ENCODE results near the gene CPNE9. TPM values are rescaled to one million over a fixed set of nuclear protein-coding genes. Genes with fewer than 3 reads are reported as not detected.

The CPNE9 gene
- total RNA-seq, 1 donor from 2014 or later: 0.20 TPM

DNA sequence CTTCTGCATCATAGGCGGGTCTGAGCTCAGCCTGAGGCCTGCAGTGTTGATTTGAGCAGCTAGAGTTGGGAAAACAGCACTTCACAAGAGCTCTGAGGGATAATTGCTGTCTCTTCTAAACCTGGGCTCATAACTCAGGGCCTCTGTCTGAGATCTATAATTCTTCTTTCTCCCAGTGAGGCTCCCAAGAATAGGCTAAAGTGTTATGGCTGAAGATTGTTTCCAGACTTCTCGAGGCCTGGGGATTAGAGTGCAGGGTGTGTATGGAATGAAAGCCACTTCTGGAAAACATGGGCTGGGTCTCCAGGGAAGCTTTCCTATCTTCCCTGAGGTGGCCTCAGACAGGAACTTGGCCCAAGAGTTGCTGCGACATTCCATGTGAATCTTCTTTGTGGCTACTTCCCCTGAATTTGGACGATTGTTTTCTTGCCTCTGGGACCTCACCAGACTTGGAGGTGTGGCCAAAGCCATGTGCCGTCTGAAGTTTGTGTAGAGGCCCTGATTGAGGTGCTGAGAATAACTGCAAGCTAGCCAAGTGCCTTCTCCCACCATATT lies 27.8 kb upstream of the CPNE9 start:
- ChIA-PET POLR2A (interaction anchor here (0.6 kb wide), 1 partner anchor 240 kb away, joined by 3 read pairs; no protein-coding TSS in a partner anchor), CTCF (no interaction called here)
- no peak for ATAC-seq (ENCODE audit: low read depth)
- peaks cover 98% of the 10 kb centered on the region for H3K36me3 Mint-ChIP-seq (ENCODE audit: low read depth)
- H3K27me3 Mint-ChIP-seq: no peaks in the 10 kb centered on the region
- H3K27ac Mint-ChIP-seq: no peak overlapping the region
- H3K4me3 Mint-ChIP-seq: no peak overlapping the region
- TF ChIP-seq, protein P1, sequence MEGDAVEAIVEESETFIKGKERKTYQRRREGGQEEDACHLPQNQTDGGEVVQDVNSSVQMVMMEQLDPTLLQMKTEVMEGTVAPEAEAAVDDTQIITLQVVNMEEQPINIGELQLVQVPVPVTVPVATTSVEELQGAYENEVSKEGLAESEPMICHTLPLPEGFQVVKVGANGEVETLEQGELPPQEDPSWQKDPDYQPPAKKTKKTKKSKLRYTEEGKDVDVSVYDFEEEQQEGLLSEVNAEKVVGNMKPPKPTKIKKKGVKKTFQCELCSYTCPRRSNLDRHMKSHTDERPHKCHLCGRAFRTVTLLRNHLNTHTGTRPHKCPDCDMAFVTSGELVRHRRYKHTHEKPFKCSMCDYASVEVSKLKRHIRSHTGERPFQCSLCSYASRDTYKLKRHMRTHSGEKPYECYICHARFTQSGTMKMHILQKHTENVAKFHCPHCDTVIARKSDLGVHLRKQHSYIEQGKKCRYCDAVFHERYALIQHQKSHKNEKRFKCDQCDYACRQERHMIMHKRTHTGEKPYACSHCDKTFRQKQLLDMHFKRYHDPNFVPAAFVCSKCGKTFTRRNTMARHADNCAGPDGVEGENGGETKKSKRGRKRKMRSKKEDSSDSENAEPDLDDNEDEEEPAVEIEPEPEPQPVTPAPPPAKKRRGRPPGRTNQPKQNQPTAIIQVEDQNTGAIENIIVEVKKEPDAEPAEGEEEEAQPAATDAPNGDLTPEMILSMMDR (IDR thresholded peaks at IDR 0.05): no peak
- intact Hi-C loops (cut with micrococcal nuclease): no loop called here
- H3K4me1 Mint-ChIP-seq: no peaks in the 10 kb centered on the region
- DNase-seq: no peak
- H3K9me3 Mint-ChIP-seq: no peaks in the 10 kb centered on the region

DNA sequence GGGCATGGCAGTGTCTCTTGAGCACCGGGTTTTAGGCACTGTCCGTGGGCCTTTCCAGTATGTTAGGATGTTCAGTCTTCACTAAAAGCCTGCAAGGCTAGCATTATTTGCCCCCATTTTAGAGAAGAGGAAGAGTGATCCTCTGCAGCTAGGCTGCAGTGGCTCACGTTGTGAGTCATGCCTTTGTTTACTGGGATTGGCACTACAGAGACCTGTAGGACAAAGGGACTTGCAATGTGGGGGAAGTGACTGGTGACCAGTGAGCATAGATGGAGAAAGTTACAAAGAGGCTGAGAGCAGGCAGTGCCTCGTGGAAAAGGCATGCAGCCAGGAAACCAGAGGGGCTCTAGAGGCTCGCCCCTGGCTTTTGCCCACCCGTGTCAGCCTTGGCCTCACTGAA lies 26.8 kb upstream of the CPNE9 start:
- H3K4me1 Mint-ChIP-seq: no peaks in the 10 kb centered on the region
- no peak overlapping the region for H3K27ac Mint-ChIP-seq
- peaks cover 98% of the 10 kb centered on the region for H3K36me3 Mint-ChIP-seq (ENCODE audit: low read depth)
- intact Hi-C loops (cut with micrococcal nuclease): no loop called here
- ChIA-PET POLR2A (no interaction called here), CTCF (no interaction called here)
- no peak overlapping the region for H3K4me3 Mint-ChIP-seq
- no peak for ATAC-seq (ENCODE audit: low read depth)
- no peaks in the 10 kb centered on the region for H3K27me3 Mint-ChIP-seq
- no peaks in the 10 kb centered on the region for H3K9me3 Mint-ChIP-seq
- DNase-seq: no peak
- TF ChIP-seq, protein P1 (IDR thresholded peaks at IDR 0.05): no peak

DNA sequence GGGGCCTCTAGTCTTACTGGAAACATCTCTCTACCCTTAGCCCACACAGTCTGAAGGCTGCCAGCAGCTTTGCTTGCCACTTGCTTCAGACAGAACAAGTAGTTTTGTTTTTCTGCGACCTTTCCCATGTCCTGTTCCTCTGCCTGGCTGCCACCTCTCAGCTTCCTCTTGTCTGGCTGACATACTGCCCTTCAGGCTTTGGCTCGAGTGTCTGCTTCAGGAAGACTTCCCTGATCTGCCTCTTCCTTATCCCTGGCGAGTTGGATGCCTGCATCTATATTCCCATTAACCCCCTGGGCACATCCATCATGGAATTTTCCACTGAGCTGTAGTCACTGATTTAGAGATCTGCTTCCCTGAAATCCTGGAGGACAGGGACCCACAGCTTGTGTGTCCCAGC lies 25.1 kb upstream of the CPNE9 start:
- no peak for DNase-seq
- TF ChIP-seq, protein P1 (IDR thresholded peaks at IDR 0.05): no peak
- Mint-ChIP-seq H3K36me3 (ENCODE audit: low read depth) (peaks cover 97% of the 10 kb centered on the region), H3K4me1 (no peaks in the 10 kb centered on the region), H3K9me3 (no peaks in the 10 kb centered on the region), H3K27me3 (no peaks in the 10 kb centered on the region), H3K27ac (no peak overlapping the region), H3K4me3 (no peak overlapping the region)
- ATAC-seq (ENCODE audit: low read depth): no peak
- ChIA-PET CTCF (no interaction called here), POLR2A (interaction anchor here (0.5 kb wide), 1 partner anchor 124 kb away, joined by 4 read pairs; no protein-coding TSS in a partner anchor)
- intact Hi-C loops (cut with micrococcal nuclease): no loop called here

DNA sequence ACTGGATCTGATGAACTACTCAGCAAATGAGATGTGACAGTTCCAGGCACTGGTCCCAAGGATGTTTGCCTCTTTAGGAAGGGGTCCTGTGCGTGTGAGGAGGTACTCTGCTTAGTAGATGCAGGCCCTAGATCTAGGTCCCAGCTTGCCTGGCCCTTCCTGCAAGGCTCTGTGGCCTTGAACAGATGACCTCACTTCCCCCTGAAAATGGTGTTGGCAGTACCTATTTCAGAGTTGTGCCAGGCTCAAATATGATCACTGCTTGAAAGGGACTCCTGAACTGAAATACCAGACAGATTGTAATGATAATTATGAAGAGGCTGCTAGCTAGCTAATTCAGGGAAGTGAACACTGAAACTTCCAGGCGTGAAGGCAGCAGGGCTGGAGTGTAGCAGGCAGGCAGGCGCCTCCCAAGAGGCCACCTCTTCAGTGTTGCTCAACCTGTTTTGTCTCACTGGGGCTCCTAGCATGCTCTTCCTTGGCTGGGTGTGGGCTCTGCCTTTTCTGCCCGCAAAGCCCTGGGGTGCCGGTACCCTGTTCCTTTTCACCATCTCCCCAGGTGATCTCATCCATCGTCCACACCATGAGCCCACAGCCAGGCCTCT lies 24.1 kb upstream of the CPNE9 start:
- Mint-ChIP-seq H3K4me3 (no peak overlapping the region), H3K36me3 (ENCODE audit: low read depth) (peaks cover 97% of the 10 kb centered on the region), H3K4me1 (no peaks in the 10 kb centered on the region), H3K9me3 (no peaks in the 10 kb centered on the region), H3K27me3 (no peaks in the 10 kb centered on the region), H3K27ac (no peak overlapping the region)
- TF ChIP-seq, protein P1 (IDR thresholded peaks at IDR 0.05): no peak
- intact Hi-C loops (cut with micrococcal nuclease): no loop called here
- ChIA-PET CTCF (no interaction called here), POLR2A (no interaction called here)
- no peak for DNase-seq
- ATAC-seq (ENCODE audit: low read depth): no peak

DNA sequence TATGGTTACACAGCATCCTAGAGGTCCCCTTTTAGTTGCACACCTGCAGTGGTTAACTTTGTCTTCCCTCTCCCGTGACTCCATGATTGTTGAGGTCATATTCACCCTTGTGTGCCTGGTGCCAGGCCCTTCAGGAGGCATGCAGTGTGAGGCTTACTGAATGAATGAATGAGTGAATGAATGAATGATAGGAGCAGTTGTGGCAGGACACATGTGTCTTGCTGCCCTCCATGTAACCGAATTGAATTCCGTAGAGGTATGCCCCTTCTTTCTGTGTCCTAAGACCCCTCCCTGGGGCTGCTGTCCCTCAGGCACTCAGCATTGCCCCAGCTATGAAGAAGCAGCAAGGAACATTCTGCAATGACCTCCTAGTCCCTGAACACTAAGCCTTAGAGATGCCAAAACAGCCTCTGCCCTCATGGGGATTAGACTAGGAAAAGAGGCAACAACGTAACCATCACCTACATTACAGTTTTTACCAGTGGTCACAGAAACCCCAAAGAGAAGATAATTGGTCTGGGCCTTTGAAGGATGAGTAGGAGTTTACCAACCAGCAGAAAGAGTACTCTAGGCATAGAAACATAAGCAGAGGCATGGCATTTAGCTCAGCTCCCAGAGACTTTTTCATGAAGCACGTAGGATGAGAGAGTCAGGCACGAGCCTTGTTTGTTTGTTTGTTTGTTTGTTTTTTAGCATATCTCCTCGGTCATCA lies 22.5 kb upstream of the CPNE9 start:
- Mint-ChIP-seq H3K9me3 (no peaks in the 10 kb centered on the region), H3K27ac (no peak overlapping the region), H3K27me3 (no peaks in the 10 kb centered on the region), H3K36me3 (ENCODE audit: low read depth) (peaks cover 99% of the 10 kb centered on the region), H3K4me1 (no peaks in the 10 kb centered on the region), H3K4me3 (no peak overlapping the region)
- DNase-seq (no peak), ATAC-seq (ENCODE audit: low read depth) (no peak)
- TF ChIP-seq, protein P1 (IDR thresholded peaks at IDR 0.05): no peak
- intact Hi-C loops (cut with micrococcal nuclease): no loop called here
- POLR2A ChIA-PET: interaction anchor here (0.6 kb wide), 1 partner anchor 543 kb away, joined by 3 read pairs; no protein-coding TSS in a partner anchor
- CTCF ChIA-PET: no interaction called here
